Measurements from ENCODE around the gene GABPB2.

The GABPB2 gene

GRCh38 chr1:151133018-151133806 lies 62.7 kb downstream of the GABPB2 start:
- no peak for DNase-seq

GRCh38 chr1:151134396-151134795 lies 63.8 kb downstream of the GABPB2 start:
- DNase-seq, result no peak

- DNase-seq, result no peak
Observed at GRCh38 chr1:151134991-151135390, 64.4 kb downstream of the GABPB2 start.

GRCh38 chr1:151135433-151136385 lies 65.1 kb downstream of the GABPB2 start:
- DNase-seq, result no peak

- no peak for DNase-seq
Observed at GRCh38 chr1:151137789-151138188, 67.2 kb downstream of the GABPB2 start.

- no peak for DNase-seq
Observed at GRCh38 chr1:151142411-151143056, 72.0 kb downstream of the GABPB2 start.

GRCh38 chr1:151143057-151143435 lies 72.5 kb downstream of the GABPB2 start:
- no peak for DNase-seq

GRCh38 chr1:151143986-151144385 lies 73.4 kb downstream of the GABPB2 start:
- no peak for DNase-seq

- no peak for DNase-seq
Observed at GRCh38 chr1:151144474-151145303, 74.1 kb downstream of the GABPB2 start.

- peak in 1 of 5 experiments; percentile 32 for DNase-seq
Observed at GRCh38 chr1:151145304-151146071, 74.9 kb downstream of the GABPB2 start.

GRCh38 chr1:151146072-151146411 lies 75.5 kb downstream of the GABPB2 start:
- DNase-seq, result no peak

GRCh38 chr1:151146412-151147131 lies 76.0 kb downstream of the GABPB2 start, which contains the start of gene SEMA6C:
SEMA6C (minus strand) TSS chr1:151146631; CDS start chr1:151142621, 4,010 bp downstream.
- peak; percentile 72 to 85 (median 82) for DNase-seq

- DNase-seq, result no peak
Observed at GRCh38 chr1:151147132-151147503, 76.6 kb downstream of the GABPB2 start.

GRCh38 chr1:151147665-151148064 lies 77.1 kb downstream of the GABPB2 start:
- DNase-seq, result no peak

- peak; percentile 35 to 88 (median 65) for DNase-seq
Observed at GRCh38 chr1:151156515-151156819, 85.9 kb downstream of the GABPB2 start, which contains the start of gene TNFAIP8L2. TNFAIP8L2 (plus strand) TSS chr1:151156649; CDS start chr1:151158698, 2,049 bp downstream.

GRCh38 chr1:151157067-151157531 lies 86.5 kb downstream of the GABPB2 start:
- DNase-seq, result peak in 4 of 5 experiments; percentile 28 to 91 (median 62)

GRCh38 chr1:151158326-151158725 lies 87.8 kb downstream of the GABPB2 start:
- peak in 1 of 5 experiments; percentile 24 for DNase-seq

GRCh38 chr1:151158751-151159251 lies 88.2 kb downstream of the GABPB2 start:
- no peak for DNase-seq

- no peak for DNase-seq
Observed at GRCh38 chr1:151159373-151159772, 88.8 kb downstream of the GABPB2 start.

- DNase-seq, result no peak
Observed at GRCh38 chr1:151164732-151165280, 94.2 kb downstream of the GABPB2 start.
